Mesothelial cell of epicardium (in vitro differentiated cells): ENCODE results near the gene PDE6B. TPM values are rescaled to one million over a fixed set of nuclear protein-coding genes. Genes with fewer than 3 reads are reported as not detected.

ENCODE experiments used
- DNase-seq, 2 experiments: peaks; one replicate each; pipeline ENCODE4 v3.0.0; 2021; ENCODE audit warnings: low spot score in 2 of 2; ENCODE audit not compliant: unreplicated experiment in 2 of 2
- H3K27ac Mint-ChIP-seq: 2 replicates; pipeline ENCODE4 v1.8.0; 2021; ENCODE audit warnings: mixed read lengths
- H3K27me3 Mint-ChIP-seq: 2 replicates; pipeline ENCODE4 v1.8.0; 2021; ENCODE audit warnings: low read depth, mixed read lengths
- H3K36me3 Mint-ChIP-seq: 2 replicates; pipeline ENCODE4 v1.8.0; 2021; ENCODE audit warnings: mixed read lengths
- H3K4me1 Mint-ChIP-seq: 2 replicates; pipeline ENCODE4 v1.8.0; 2021; ENCODE audit warnings: mixed read lengths
- H3K4me3 Mint-ChIP-seq: 2 replicates; pipeline ENCODE4 v1.8.0; 2021; ENCODE audit warnings: mild to moderate bottlenecking, moderate library complexity, mixed read lengths
- H3K9me3 Mint-ChIP-seq: 2 replicates; pipeline ENCODE4 v1.8.0; 2021; ENCODE audit warnings: mixed read lengths
- CTCF ChIP-seq: fragments of 200-600 bp; sonication (generic); IDR thresholded peaks from one replicate; pipeline ENCODE4 v1.5.0; 2021; ENCODE audit warnings: antibody characterized with exemption; ENCODE audit not compliant: unreplicated experiment
- total RNA-seq: library from RNA; stranded (reverse); gene quantifications from 3 replicates; pipeline ENCODE4 v1.2.1, GENCODE V29; 2021

The PDE6B gene
- total RNA-seq, 1 donor from 2014 or later = 11.6 TPM

GRCh38 chr4:649751-650310 is 24.5 kb downstream of the PDE6B start:
- Mint-ChIP-seq H3K36me3 (no peaks in the 10 kb centered on the region), H3K27me3 (peaks cover 10% of the 10 kb centered on the region), H3K27ac (no peak overlapping the region), H3K9me3 (no peaks in the 10 kb centered on the region), H3K4me1 (peaks cover 5% of the 10 kb centered on the region), H3K4me3 (no peak overlapping the region)
- no peak for TF ChIP-seq CTCF
- no peak for DNase-seq

- no peaks in the 10 kb centered on the region for H3K9me3 Mint-ChIP-seq
- peaks cover 10% of the 10 kb centered on the region for H3K27me3 Mint-ChIP-seq
- H3K4me1 Mint-ChIP-seq = peaks cover 5% of the 10 kb centered on the region
- H3K4me3 Mint-ChIP-seq = no peak overlapping the region
- H3K27ac Mint-ChIP-seq = no peak overlapping the region
- H3K36me3 Mint-ChIP-seq = no peaks in the 10 kb centered on the region
- DNase-seq = no peak
- no peak for TF ChIP-seq CTCF
Observed at GRCh38 chr4:650461-650860, 25.1 kb downstream of the PDE6B start.

- no peaks in the 10 kb centered on the region for H3K36me3 Mint-ChIP-seq
- H3K4me1 Mint-ChIP-seq = peaks cover 5% of the 10 kb centered on the region
- no peak for TF ChIP-seq CTCF
- no peaks in the 10 kb centered on the region for H3K9me3 Mint-ChIP-seq
- no peak overlapping the region for H3K4me3 Mint-ChIP-seq
- H3K27ac Mint-ChIP-seq = no peak overlapping the region
- peaks cover 8% of the 10 kb centered on the region for H3K27me3 Mint-ChIP-seq
- no peak for DNase-seq
Observed at GRCh38 chr4:650951-651883, 25.8 kb downstream of the PDE6B start.

- H3K4me1 Mint-ChIP-seq = peaks cover 9% of the 10 kb centered on the region
- H3K27ac Mint-ChIP-seq = peak overlapping the region; percentile 39
- peaks cover 2% of the 10 kb centered on the region for H3K27me3 Mint-ChIP-seq
- no peaks in the 10 kb centered on the region for H3K9me3 Mint-ChIP-seq
- no peak overlapping the region for H3K4me3 Mint-ChIP-seq
- no peaks in the 10 kb centered on the region for H3K36me3 Mint-ChIP-seq
- TF ChIP-seq CTCF = no peak
- no peak for DNase-seq
Observed at GRCh38 chr4:651884-652642, 26.7 kb downstream of the PDE6B start.

GRCh38 chr4:653080-653821 is 27.9 kb downstream of the PDE6B start:
- Mint-ChIP-seq H3K9me3 (no peaks in the 10 kb centered on the region), H3K4me1 (peaks cover 8% of the 10 kb centered on the region), H3K4me3 (no peak overlapping the region), H3K27ac (no peak overlapping the region), H3K36me3 (no peaks in the 10 kb centered on the region), H3K27me3 (peaks cover 2% of the 10 kb centered on the region)
- no peak for TF ChIP-seq CTCF
- no peak for DNase-seq
